ENCODE data around the gene SLC44A1. TPM values are rescaled to one million over a fixed set of nuclear protein-coding genes. Genes with fewer than 3 reads are reported as not detected.

The SLC44A1 gene
- total and polyA plus RNA-seq, 10 of the 15 experiments (the other 5 are each of a cell fraction or from before 2014, with no cell fraction given) = 2.4 to 21.2 (median 12.4) TPM

DNA sequence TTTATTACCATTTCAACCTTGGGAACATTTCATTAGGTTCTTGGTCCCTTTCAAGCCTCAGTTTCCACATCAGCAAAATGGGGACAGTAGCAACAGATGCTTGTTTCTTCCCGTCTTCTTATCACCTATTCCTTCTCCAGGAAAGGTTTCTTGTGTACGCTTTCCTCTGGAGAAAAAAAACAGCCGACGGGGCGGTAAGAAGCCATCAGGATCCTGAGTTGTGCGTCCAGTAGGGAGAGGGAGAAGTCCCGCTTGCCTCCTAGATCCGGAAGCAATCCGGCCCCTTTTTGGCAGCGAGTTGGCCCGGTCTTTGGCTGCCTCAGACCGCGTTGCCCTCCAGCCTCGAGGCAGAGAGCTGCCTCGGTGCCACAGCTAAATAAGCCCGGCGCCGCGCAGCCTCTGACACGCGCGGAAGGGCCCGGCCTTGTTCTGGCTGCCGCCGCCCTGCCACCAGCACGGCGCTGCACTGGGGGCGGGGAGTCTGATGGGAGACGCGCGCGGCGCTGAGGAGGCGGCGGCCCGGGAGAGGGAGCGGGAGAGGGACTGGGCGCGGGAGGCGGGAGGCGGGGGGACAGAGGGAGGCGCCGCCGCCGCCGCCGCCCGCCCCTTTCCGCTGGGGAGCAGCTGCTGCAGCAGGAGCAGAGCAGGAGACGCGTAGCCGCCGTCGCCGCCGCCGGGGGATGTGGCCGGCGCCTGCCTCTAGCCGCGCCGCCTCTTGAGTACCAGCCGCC, at the start of gene SLC44A1 (continued):
- TF ChIP-seq, protein P1, sequence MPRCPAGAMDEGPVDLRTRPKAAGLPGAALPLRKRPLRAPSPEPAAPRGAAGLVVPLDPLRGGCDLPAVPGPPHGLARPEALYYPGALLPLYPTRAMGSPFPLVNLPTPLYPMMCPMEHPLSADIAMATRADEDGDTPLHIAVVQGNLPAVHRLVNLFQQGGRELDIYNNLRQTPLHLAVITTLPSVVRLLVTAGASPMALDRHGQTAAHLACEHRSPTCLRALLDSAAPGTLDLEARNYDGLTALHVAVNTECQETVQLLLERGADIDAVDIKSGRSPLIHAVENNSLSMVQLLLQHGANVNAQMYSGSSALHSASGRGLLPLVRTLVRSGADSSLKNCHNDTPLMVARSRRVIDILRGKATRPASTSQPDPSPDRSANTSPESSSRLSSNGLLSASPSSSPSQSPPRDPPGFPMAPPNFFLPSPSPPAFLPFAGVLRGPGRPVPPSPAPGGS (IDR thresholded peaks at IDR 0.05; ENCODE audit: borderline replicate concordance, insufficient read depth, low read depth, low read length, poor library complexity, severe bottlenecking) = peak; percentile 55
- TF ChIP-seq, protein P2, sequence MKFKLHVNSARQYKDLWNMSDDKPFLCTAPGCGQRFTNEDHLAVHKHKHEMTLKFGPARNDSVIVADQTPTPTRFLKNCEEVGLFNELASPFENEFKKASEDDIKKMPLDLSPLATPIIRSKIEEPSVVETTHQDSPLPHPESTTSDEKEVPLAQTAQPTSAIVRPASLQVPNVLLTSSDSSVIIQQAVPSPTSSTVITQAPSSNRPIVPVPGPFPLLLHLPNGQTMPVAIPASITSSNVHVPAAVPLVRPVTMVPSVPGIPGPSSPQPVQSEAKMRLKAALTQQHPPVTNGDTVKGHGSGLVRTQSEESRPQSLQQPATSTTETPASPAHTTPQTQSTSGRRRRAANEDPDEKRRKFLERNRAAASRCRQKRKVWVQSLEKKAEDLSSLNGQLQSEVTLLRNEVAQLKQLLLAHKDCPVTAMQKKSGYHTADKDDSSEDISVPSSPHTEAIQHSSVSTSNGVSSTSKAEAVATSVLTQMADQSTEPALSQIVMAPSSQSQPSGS (IDR thresholded peaks at IDR 0.05; ENCODE audit: low read length) = no peak
- no peak for TF ChIP-seq POLR2AphosphoS2 (IDR thresholded peaks at IDR 0.05; ENCODE audit: low read depth, low read length)
- 0 out of 2 replicates have a peak, but pooled peaks have one; percentile 22 for TF ChIP-seq ZNF384 (IDR thresholded peaks at IDR 0.05; ENCODE audit: borderline replicate concordance, low read depth, low read length)
- peak; percentile 56 for TF ChIP-seq MEF2A (IDR thresholded peaks at IDR 0.05; ENCODE audit: insufficient read depth, low read depth, low read length)
- peak; percentile 87 for TF ChIP-seq CHD2 (IDR thresholded peaks at IDR 0.05; ENCODE audit: borderline replicate concordance, low read depth, low read length)
- TF ChIP-seq BRCA1 (IDR thresholded peaks at IDR 0.05; ENCODE audit: low read depth, low read length) = no peak
- no peak for TF ChIP-seq NFXL1 (IDR thresholded peaks at IDR 0.05; ENCODE audit: borderline replicate concordance)
- peak; percentile 92 for TF ChIP-seq YY1 (IDR thresholded peaks at IDR 0.05; ENCODE audit: low read depth, low read length)
- TF ChIP-seq NR2F1 (conservative IDR thresholded peaks at IDR 0.05) = peak; percentile 49
- TF ChIP-seq HDGF (IDR thresholded peaks at IDR 0.05) = no peak
- no peak for TF ChIP-seq CEBPZ (IDR thresholded peaks at IDR 0.05; ENCODE audit: low read depth, low read length)
- TF ChIP-seq ZNF274 (IDR thresholded peaks at IDR 0.05; ENCODE audit: insufficient read depth, insufficient read length) = no peak
- TF ChIP-seq NR2C2 (IDR thresholded peaks at IDR 0.05; ENCODE audit: borderline replicate concordance, control insufficient read depth, insufficient read length, low read depth) = no peak
- TF ChIP-seq ZBTB4 (CRISPR knock-in tag; IDR thresholded peaks at IDR 0.05) = no peak
- TF ChIP-seq, protein P3, sequence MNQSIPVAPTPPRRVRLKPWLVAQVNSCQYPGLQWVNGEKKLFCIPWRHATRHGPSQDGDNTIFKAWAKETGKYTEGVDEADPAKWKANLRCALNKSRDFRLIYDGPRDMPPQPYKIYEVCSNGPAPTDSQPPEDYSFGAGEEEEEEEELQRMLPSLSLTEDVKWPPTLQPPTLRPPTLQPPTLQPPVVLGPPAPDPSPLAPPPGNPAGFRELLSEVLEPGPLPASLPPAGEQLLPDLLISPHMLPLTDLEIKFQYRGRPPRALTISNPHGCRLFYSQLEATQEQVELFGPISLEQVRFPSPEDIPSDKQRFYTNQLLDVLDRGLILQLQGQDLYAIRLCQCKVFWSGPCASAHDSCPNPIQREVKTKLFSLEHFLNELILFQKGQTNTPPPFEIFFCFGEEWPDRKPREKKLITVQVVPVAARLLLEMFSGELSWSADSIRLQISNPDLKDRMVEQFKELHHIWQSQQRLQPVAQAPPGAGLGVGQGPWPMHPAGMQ (IDR thresholded peaks at IDR 0.05; ENCODE audit: borderline replicate concordance) = no peak
- no peak for TF ChIP-seq ZZZ3 (IDR thresholded peaks at IDR 0.05; ENCODE audit: control insufficient read depth, insufficient read length, low read depth)

Measured in GM12878 (cell line).